Right cardiac atrium (tissue), 5 donors: ENCODE measurements around the gene PCDHGA5. TPM values are rescaled to one million over a fixed set of nuclear protein-coding genes. Genes with fewer than 3 reads are reported as not detected.
"Not testable (repeated sequence)": the region's sequence is repeated elsewhere in the genome, so short reads cannot be mapped to it uniquely, and the experiment has no call there.

Source experiments
- ATAC-seq, 2 donors: fragments of 200-7000 bp; cut with Tn5 transposase; one replicate each; pipeline versions ENCODE4 v1.8.0 to v1.9.1; 2020; ENCODE audit warnings: moderate library complexity in 2 of 2, mild to moderate bottlenecking in 1 of 2
- DNase-seq, 3 donors: peaks; one replicate each; pipeline ENCODE4 v3.0.0-alpha.2; 2020
- H3K27ac ChIP-seq: one replicate; pipeline ENCODE4 v1.5.1; 2013; ENCODE audit warnings: mild to moderate bottlenecking, low read length, control low read depth, moderate library complexity
- H3K27me3 ChIP-seq: one replicate; pipeline ENCODE4 v1.6.1; 2013; ENCODE audit not compliant: control insufficient read depth, insufficient read depth
- H3K4me1 ChIP-seq: one replicate; pipeline ENCODE4 v1.6.1; 2013; ENCODE audit warnings: low read length; ENCODE audit not compliant: control insufficient read depth, insufficient read depth
- H3K4me3 ChIP-seq: one replicate; pipeline ENCODE4 v1.5.1; 2013; ENCODE audit warnings: low read length, control low read depth
- H3K9me3 ChIP-seq: one replicate; pipeline ENCODE4 v1.6.1; 2013; ENCODE audit warnings: low read length; ENCODE audit not compliant: control insufficient read depth
- WGBS: extraction: QIAGEN DNeasy Blood & Tissue Kit; methylation state at CpG from one replicate; pipeline ENCODE4 v1.1.7; 2013; 5-methylcytosine and 5-hydroxymethylcytosine counted together
- intact Hi-C, 4 donors: fragments of 100-400 bp; cut with DNase I; formaldehyde crosslinking; loops; one replicate each; pipeline versions ENCODE4 v1.11.0 to v1.14.0; 2022 to 2023
- long read RNA-seq, 4 donors: library from polyadenylated mRNA; unstranded; transcript quantifications; one replicate each; pipeline ENCODE4 v2.0.0, GENCODE V29; 2020 to 2021
- polyA plus RNA-seq: library from polyadenylated mRNA; stranded (reverse); fragments of 200-250 nt; gene quantifications from one replicate; pipeline ENCODE4 v1.2.3, GENCODE V29; 2013
- total RNA-seq, 4 donors: library from RNA; stranded (reverse); fragmentation: NEBNext Ultra II Directional; extraction: Animal tissue kit (Norgen Biotek cat#: 25700); gene quantifications; one replicate each; pipeline ENCODE4 v1.2.1, GENCODE V29; 2021
- donor health status: healthy with polysubstance abuse.
- donor health status: DM: no; HTN: yes; CAD: no.
- donor health status: DM: no; HTN: no; CAD: no.
- donor health status: DM: no; HTN: yes; CAD: no; lungs with severe emphysema.
- donor health status: DM: yes; HTN: yes; CAD: no.

PCDHGA5 gene
- total RNA-seq: 1 to 10 TPM; 3.4 to 4.7 (median 4.2) TPM
- 2.0 TPM for polyA plus RNA-seq
- long read RNA-seq, donor 1: 0 reads
- long read RNA-seq, donor 2: 0 reads
- long read RNA-seq, donor 3, full-length matches to known transcripts: 1 of 1 reads
- long read RNA-seq, donor 3, partial matches to known transcripts: 0 of 1 reads
- long read RNA-seq, donor 3, other reads (novel, unspliced or antisense): 0 of 1 reads
- long read RNA-seq, donor 4: 0 reads

DNA sequence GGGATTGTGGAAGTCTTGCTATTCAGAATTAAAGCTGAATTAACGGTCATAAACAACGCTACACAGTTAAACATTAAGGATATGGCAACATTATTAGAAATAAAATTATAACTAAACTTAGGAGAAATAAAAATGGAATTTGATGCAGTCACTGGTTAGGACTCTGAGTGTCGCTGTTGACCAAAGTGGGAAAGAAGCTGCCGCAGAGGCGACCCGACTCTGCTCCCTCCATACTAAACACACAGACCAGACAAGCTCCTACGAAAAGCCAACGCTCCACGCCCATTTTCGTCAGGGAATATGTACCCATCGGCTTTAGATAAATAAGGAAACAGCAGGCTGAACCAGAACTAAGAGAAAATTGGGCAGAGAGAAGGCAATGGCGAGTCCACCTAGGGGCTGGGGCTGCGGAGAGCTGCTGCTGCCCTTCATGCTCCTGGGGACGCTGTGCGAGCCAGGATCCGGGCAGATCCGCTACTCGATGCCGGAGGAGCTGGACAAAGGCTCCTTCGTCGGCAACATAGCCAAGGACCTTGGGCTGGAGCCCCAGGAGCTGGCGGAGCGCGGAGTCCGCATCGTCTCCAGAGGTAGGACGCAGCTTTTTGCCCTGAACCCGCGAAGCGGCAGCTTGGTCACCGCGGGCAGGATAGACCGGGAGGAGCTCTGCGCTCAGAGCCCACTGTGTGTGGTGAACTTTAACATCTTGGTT is at the start of gene PCDHGA5:
PCDHGA5 (plus strand) TSS at position 211 of the 709 bp plus-strand sequence; CDS start at position 380, 169 bp downstream.
- no peak for DNase-seq
- Histone ChIP-seq H3K27ac (no peak within 1 kb of the TSS), H3K4me1 (no peaks in the 10 kb centered on the region), H3K27me3 (no peaks in the 10 kb centered on the region), H3K4me3 (peak within 1 kb of the TSS; percentile 21), H3K9me3 (peaks cover 25% of the 10 kb centered on the region)
- peak in 1 of 2 donors; percentile 37 for ATAC-seq
- 14% methylated on average over 34 of the region's 34 CpGs for WGBS
- intact Hi-C loops: no loop called here

- 88% methylated on average over 4 of the region's 4 CpGs for WGBS
- ATAC-seq, H3K27me3 ChIP-seq, H3K4me1 ChIP-seq, intact Hi-C loops, H3K9me3 ChIP-seq, H3K4me3 ChIP-seq, H3K27ac ChIP-seq, DNase-seq: not testable (repeated sequence)
Measured at GRCh38 chr5:141316963-141317362, 47.0 kb upstream of the PCDHGA5 start.

DNA sequence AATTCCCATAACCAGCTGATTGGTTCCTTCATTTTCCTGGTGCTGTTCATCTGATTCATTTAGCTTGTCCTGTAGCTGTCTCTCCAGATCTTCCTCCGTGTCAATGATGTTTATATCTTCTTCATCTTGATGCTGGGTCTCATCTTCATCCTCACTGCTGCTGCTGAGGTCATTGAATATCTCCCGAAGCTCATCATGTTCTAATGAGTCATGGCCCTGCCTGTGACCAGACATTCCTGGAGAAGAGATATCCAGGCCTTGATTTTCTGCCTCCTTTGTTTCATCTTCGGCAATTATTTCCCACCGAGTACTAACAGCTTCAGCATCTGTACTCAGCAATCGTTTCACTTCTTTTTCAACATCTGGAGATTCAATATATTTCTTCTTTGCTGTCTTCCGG is 44.8 kb upstream of the PCDHGA5 start:
- intact Hi-C loops: no loop called here
- peaks cover 8% of the 10 kb centered on the region for H3K9me3 ChIP-seq
- whole genome bisulfite sequencing: 98% methylated on average over 6 of the region's 6 CpGs

DNA sequence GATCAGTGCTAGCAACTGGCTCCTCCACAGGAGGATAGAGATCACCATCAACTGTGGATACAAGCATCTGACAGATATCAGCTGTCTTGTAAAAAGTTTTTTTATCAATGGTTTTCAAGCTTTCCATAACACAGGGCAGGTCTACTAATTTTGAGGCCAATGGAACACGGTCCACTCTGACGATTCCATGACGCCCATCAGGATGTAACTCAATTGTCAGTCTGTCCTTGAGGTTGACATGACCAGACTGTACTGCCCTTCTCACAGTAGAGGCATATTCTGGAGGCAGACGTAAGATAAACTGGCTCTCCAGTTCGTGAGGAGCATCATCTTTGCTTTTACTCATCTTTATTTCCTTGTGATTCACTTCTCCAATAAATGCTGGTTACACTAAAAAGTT is 44.3 kb upstream of the PCDHGA5 start:
- ATAC-seq (no peak), DNase-seq (no peak)
- Histone ChIP-seq H3K27ac (no peak overlapping the region), H3K4me1 (no peaks in the 10 kb centered on the region), H3K9me3 (peaks cover 8% of the 10 kb centered on the region), H3K27me3 (no peaks in the 10 kb centered on the region), H3K4me3 (peak overlapping the region; percentile 78)
- 69% methylated on average over 5 of the region's 5 CpGs for WGBS
- intact Hi-C loops: no loop called here

More for the DNA sequence above, 44.8 kb upstream of the PCDHGA5 start:
- peak overlapping the region; percentile 78 for H3K4me3 ChIP-seq
- ATAC-seq (no peak), DNase-seq (no peak)
- no peak overlapping the region for H3K27ac ChIP-seq
- H3K4me1 ChIP-seq: no peaks in the 10 kb centered on the region
- no peaks in the 10 kb centered on the region for H3K27me3 ChIP-seq

GRCh38 chr5:141320225-141321169 is 43.5 kb upstream of the PCDHGA5 start, which contains the start of gene TAF7:
Gene TAF7 (minus strand): TSS chr5:141320784. CDS start chr5:141320044, 740 bp downstream.
- WGBS: 1% methylated on average over 67 of the region's 67 CpGs
- peak within 1 kb of the TSS; percentile 93 for H3K27ac ChIP-seq
- DNase-seq (peak; percentile 92 to 97 (median 96)), ATAC-seq (peak; percentile 99 to 100)
- peak within 1 kb of the TSS; percentile 78 for H3K4me3 ChIP-seq
- no peaks in the 10 kb centered on the region for H3K4me1 ChIP-seq
- intact Hi-C loops: no loop called here
- no peaks in the 10 kb centered on the region for H3K27me3 ChIP-seq
- peaks cover 8% of the 10 kb centered on the region for H3K9me3 ChIP-seq

GRCh38 chr5:141322261-141322660 is 41.7 kb upstream of the PCDHGA5 start:
- Histone ChIP-seq H3K9me3 (peaks cover 8% of the 10 kb centered on the region), H3K4me1 (no peaks in the 10 kb centered on the region), H3K27ac (no peak overlapping the region), H3K27me3 (no peaks in the 10 kb centered on the region), H3K4me3 (no peak overlapping the region)
- WGBS: 92% methylated on average over 3 of the region's 3 CpGs
- ATAC-seq: no peak
- intact Hi-C loops: no loop called here
- DNase-seq: no peak

GRCh38 chr5:141326088-141326854 is 37.7 kb upstream of the PCDHGA5 start:
- intact Hi-C loops: loop anchor here in 1 of 4 donors (5.0 kb wide), 1 partner anchor 236 kb away; no protein-coding TSS in a partner anchor
- H3K27ac ChIP-seq: peak overlapping the region; percentile 55
- WGBS: 8% methylated on average over 27 of the region's 27 CpGs
- no peaks in the 10 kb centered on the region for H3K27me3 ChIP-seq
- ATAC-seq: peak; percentile 77 to 93
- peak; percentile 59 to 83 (median 77) for DNase-seq
- H3K4me1 ChIP-seq: no peaks in the 10 kb centered on the region
- peak overlapping the region; percentile 46 for H3K4me3 ChIP-seq
- no peaks in the 10 kb centered on the region for H3K9me3 ChIP-seq

GRCh38 chr5:141328231-141328630 is 35.7 kb upstream of the PCDHGA5 start:
- ATAC-seq (no peak), DNase-seq (no peak)
- intact Hi-C loops: loop anchor here in 1 of 4 donors (5.0 kb wide), 1 partner anchor 234 kb away; no protein-coding TSS in a partner anchor

DNA sequence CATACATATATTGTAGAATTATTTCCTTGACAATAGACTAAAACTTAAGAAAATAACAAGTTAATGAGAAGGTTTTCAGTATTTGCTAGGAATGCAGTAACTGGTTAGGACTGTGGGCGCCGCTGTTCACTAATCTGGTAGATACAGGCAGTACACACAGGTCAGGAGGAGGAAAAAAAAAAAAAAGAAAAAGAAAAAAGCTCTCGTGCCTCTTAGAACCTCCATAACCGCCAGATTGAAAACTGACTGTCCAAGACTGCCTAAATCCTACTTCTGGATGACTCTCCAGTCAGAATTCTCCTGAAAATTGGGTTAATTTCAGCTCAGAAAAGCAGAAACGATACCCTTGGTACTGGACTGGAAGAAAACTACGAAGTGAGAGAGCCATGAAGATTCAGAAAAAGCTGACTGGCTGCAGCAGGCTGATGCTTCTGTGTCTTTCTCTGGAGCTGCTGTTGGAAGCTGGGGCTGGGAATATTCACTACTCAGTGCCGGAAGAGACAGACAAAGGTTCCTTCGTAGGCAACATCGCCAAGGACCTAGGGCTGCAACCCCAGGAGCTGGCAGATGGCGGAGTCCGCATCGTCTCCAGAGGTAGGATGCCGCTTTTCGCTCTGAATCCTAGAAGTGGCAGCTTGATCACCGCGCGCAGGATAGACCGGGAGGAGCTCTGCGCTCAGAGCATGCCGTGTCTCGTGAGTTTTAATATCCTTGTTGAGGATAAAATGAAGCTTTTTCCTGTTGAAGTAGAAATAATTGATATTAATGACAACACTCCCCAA is 33.5 kb upstream of the PCDHGA5 start, which contains the start of gene PCDHGA1:
PCDHGA1 (plus strand) TSS at position 216 of the 782 bp plus-strand sequence.
- peak within 1 kb of the TSS; percentile 49 for H3K4me3 ChIP-seq
- 18% methylated on average over 21 of the region's 21 CpGs for WGBS
- intact Hi-C loops: loop anchor here in 1 of 4 donors (10.0 kb wide), 1 partner anchor 224 kb away; no protein-coding TSS in a partner anchor
- no peak within 1 kb of the TSS for H3K27ac ChIP-seq
- DNase-seq (peak in 1 of 3 donors; percentile 71), ATAC-seq (no peak)
- H3K9me3 ChIP-seq: no peaks in the 10 kb centered on the region
- H3K4me1 ChIP-seq: no peaks in the 10 kb centered on the region
- no peaks in the 10 kb centered on the region for H3K27me3 ChIP-seq

More at GRCh38 chr5:141328231-141328630, 35.7 kb upstream of the PCDHGA5 start:
- Histone ChIP-seq H3K27me3 (no peaks in the 10 kb centered on the region), H3K27ac (no peak overlapping the region), H3K4me3 (no peak overlapping the region), H3K4me1 (no peaks in the 10 kb centered on the region), H3K9me3 (no peaks in the 10 kb centered on the region)
- WGBS: 77% methylated on average over 8 of the region's 8 CpGs
